T-helper 1 cell treated with Interleukin-12 subunit alpha and Interleukin-12 subunit beta and Interleukin-4 antibody, amounts not matched to agents 30 μg/mL and 1 μg/mL, for 36 hours (primary cell): ENCODE results near the gene PPP1R15B.

Source experiments
- H3K27ac Mint-ChIP-seq: one replicate; pipeline ENCODE4 v1.8.0; 2021; ENCODE audit warnings: mild to moderate bottlenecking, mixed read lengths
- H3K27me3 Mint-ChIP-seq: one replicate; pipeline ENCODE4 v1.8.0; 2021; ENCODE audit warnings: low read depth, mixed read lengths
- H3K36me3 Mint-ChIP-seq: one replicate; pipeline ENCODE4 v1.8.0; 2021; ENCODE audit warnings: low read depth, mixed read lengths
- H3K4me1 Mint-ChIP-seq: one replicate; pipeline ENCODE4 v1.8.0; 2021; ENCODE audit warnings: low read depth, mixed read lengths
- H3K4me3 Mint-ChIP-seq: one replicate; pipeline ENCODE4 v1.8.0; 2021; ENCODE audit warnings: mild to moderate bottlenecking, moderate library complexity, mixed read lengths
- H3K9me3 Mint-ChIP-seq: one replicate; pipeline ENCODE4 v1.8.0; 2021; ENCODE audit warnings: mixed read lengths

The PPP1R15B gene

GRCh38 chr1:204418174-204419063 lies 6.8 kb upstream of the PPP1R15B start:
- Mint-ChIP-seq H3K9me3 (no peaks in the 10 kb centered on the region), H3K27me3 (no peaks in the 10 kb centered on the region), H3K27ac (no peak overlapping the region), H3K36me3 (peaks cover 12% of the 10 kb centered on the region), H3K4me3 (no peak overlapping the region), H3K4me1 (peaks cover 18% of the 10 kb centered on the region)

- Mint-ChIP-seq H3K9me3 (no peaks in the 10 kb centered on the region), H3K4me3 (no peak overlapping the region), H3K27ac (no peak overlapping the region)
Measured at GRCh38 chr1:204417074-204417997, 5.7 kb upstream of the PPP1R15B start.

GRCh38 chr1:204416589-204417073 lies 5.0 kb upstream of the PPP1R15B start:
- Mint-ChIP-seq H3K27ac (no peak overlapping the region), H3K9me3 (no peaks in the 10 kb centered on the region), H3K36me3 (peaks cover 10% of the 10 kb centered on the region), H3K4me1 (peaks cover 21% of the 10 kb centered on the region), H3K4me3 (no peak overlapping the region), H3K27me3 (no peaks in the 10 kb centered on the region)

More at GRCh38 chr1:204417074-204417997, 5.7 kb upstream of the PPP1R15B start:
- Mint-ChIP-seq H3K4me1 (peaks cover 21% of the 10 kb centered on the region), H3K27me3 (no peaks in the 10 kb centered on the region), H3K36me3 (peaks cover 10% of the 10 kb centered on the region)

GRCh38 chr1:204415351-204415750 lies 3.7 kb upstream of the PPP1R15B start:
- H3K4me3 Mint-ChIP-seq: no peak overlapping the region
- H3K36me3 Mint-ChIP-seq: peaks cover 18% of the 10 kb centered on the region
- no peak overlapping the region for H3K27ac Mint-ChIP-seq
- peaks cover 22% of the 10 kb centered on the region for H3K4me1 Mint-ChIP-seq
- no peaks in the 10 kb centered on the region for H3K9me3 Mint-ChIP-seq
- no peaks in the 10 kb centered on the region for H3K27me3 Mint-ChIP-seq

GRCh38 chr1:204414016-204414415 lies 2.4 kb upstream of the PPP1R15B start:
- Mint-ChIP-seq H3K9me3 (no peaks in the 10 kb centered on the region), H3K4me3 (no peak overlapping the region)

GRCh38 chr1:204413170-204413535 lies 1.5 kb upstream of the PPP1R15B start:
- peak overlapping the region; percentile 67 for H3K4me3 Mint-ChIP-seq
- H3K27ac Mint-ChIP-seq: peak overlapping the region; percentile 80
- H3K36me3 Mint-ChIP-seq: peaks cover 36% of the 10 kb centered on the region
- no peaks in the 10 kb centered on the region for H3K9me3 Mint-ChIP-seq
- H3K27me3 Mint-ChIP-seq: no peaks in the 10 kb centered on the region
- H3K4me1 Mint-ChIP-seq: peaks cover 15% of the 10 kb centered on the region

More at GRCh38 chr1:204414016-204414415, 2.4 kb upstream of the PPP1R15B start:
- H3K27me3 Mint-ChIP-seq: no peaks in the 10 kb centered on the region
- no peak overlapping the region for H3K27ac Mint-ChIP-seq
- peaks cover 28% of the 10 kb centered on the region for H3K36me3 Mint-ChIP-seq
- H3K4me1 Mint-ChIP-seq: peaks cover 17% of the 10 kb centered on the region

- Mint-ChIP-seq H3K9me3 (no peaks in the 10 kb centered on the region), H3K4me3 (peak overlapping the region; percentile 99), H3K4me1 (peaks cover 17% of the 10 kb centered on the region), H3K36me3 (peaks cover 49% of the 10 kb centered on the region), H3K27ac (peak overlapping the region; percentile 100), H3K27me3 (no peaks in the 10 kb centered on the region)
Measured at GRCh38 chr1:204410688-204411450, 748 bp downstream of the PPP1R15B start.

GRCh38 chr1:204409836-204410687 lies 1.6 kb downstream of the PPP1R15B start:
- Mint-ChIP-seq H3K27me3 (no peaks in the 10 kb centered on the region), H3K36me3 (peaks cover 52% of the 10 kb centered on the region)

GRCh38 chr1:204409123-204409522 lies 2.5 kb downstream of the PPP1R15B start:
- H3K27me3 Mint-ChIP-seq: no peaks in the 10 kb centered on the region
- peaks cover 23% of the 10 kb centered on the region for H3K4me1 Mint-ChIP-seq
- peak overlapping the region; percentile 99 for H3K4me3 Mint-ChIP-seq

More at GRCh38 chr1:204409836-204410687, 1.6 kb downstream of the PPP1R15B start:
- Mint-ChIP-seq H3K4me3 (peak overlapping the region; percentile 99), H3K27ac (peak overlapping the region; percentile 100), H3K4me1 (peaks cover 20% of the 10 kb centered on the region), H3K9me3 (no peaks in the 10 kb centered on the region)

GRCh38 chr1:204408602-204409001 lies 3.0 kb downstream of the PPP1R15B start:
- peaks cover 60% of the 10 kb centered on the region for H3K36me3 Mint-ChIP-seq

More at GRCh38 chr1:204409123-204409522, 2.5 kb downstream of the PPP1R15B start:
- H3K27ac Mint-ChIP-seq: no peak overlapping the region
- H3K36me3 Mint-ChIP-seq: peaks cover 55% of the 10 kb centered on the region
- no peaks in the 10 kb centered on the region for H3K9me3 Mint-ChIP-seq

GRCh38 chr1:204408074-204408507 lies 3.5 kb downstream of the PPP1R15B start:
- peaks cover 29% of the 10 kb centered on the region for H3K4me1 Mint-ChIP-seq
- no peaks in the 10 kb centered on the region for H3K9me3 Mint-ChIP-seq
- H3K36me3 Mint-ChIP-seq: peaks cover 60% of the 10 kb centered on the region
- peak overlapping the region; percentile 55 for H3K27ac Mint-ChIP-seq
- peak overlapping the region; percentile 99 for H3K4me3 Mint-ChIP-seq
- H3K27me3 Mint-ChIP-seq: no peaks in the 10 kb centered on the region

More at GRCh38 chr1:204408602-204409001, 3.0 kb downstream of the PPP1R15B start:
- H3K4me3 Mint-ChIP-seq: peak overlapping the region; percentile 99
- H3K27me3 Mint-ChIP-seq: no peaks in the 10 kb centered on the region
- H3K4me1 Mint-ChIP-seq: peaks cover 28% of the 10 kb centered on the region
- H3K27ac Mint-ChIP-seq: peak overlapping the region; percentile 55
- no peaks in the 10 kb centered on the region for H3K9me3 Mint-ChIP-seq

- Mint-ChIP-seq H3K27ac (no peak overlapping the region), H3K4me3 (peak overlapping the region; percentile 99), H3K27me3 (no peaks in the 10 kb centered on the region), H3K9me3 (no peaks in the 10 kb centered on the region), H3K4me1 (peaks cover 27% of the 10 kb centered on the region), H3K36me3 (peaks cover 63% of the 10 kb centered on the region)
Measured at GRCh38 chr1:204407295-204407971, 4.2 kb downstream of the PPP1R15B start.
